Activated naive CD4-positive, alpha-beta T cell treated with anti-CD3 and anti-CD28 coated beads, Interleukin-2, amount 50 U/mL, for 72 hours (primary cell): ENCODE measurements around the gene NTSR2. TPM values are rescaled to one million over a fixed set of nuclear protein-coding genes. Genes with fewer than 3 reads are reported as not detected.

Source experiments
- total RNA-seq, 2 donors: library from RNA; stranded (reverse); gene quantifications; one replicate each; pipeline ENCODE4 v1.2.3, GENCODE V29; 2022

The NTSR2 gene
- total RNA-seq, 2 donors from 2014 or later, result not detected

Other genes starting within 250 kb of the NTSR2 start
- gene E2F6, start 204.0 kb downstream of the NTSR2 start, total RNA-seq, result 1 to 10 TPM; 7.2 to 7.9 TPM
- 1 to 10 TPM in 1 of 2 donors, under 1 TPM in 1; 0.91 to 1.2 TPM for gene GREB1, start 136.2 kb downstream of the NTSR2 start, total RNA-seq
- gene LPIN1, start 76.4 kb upstream of the NTSR2 start, total RNA-seq, result 10 to 100 TPM; 68.6 to 92.9 TPM